T-helper 1 cell treated with Interleukin-12 subunit alpha and Interleukin-12 subunit beta and Interleukin-4 antibody, amounts not matched to agents 30 μg/mL and 1 μg/mL, for 36 hours (primary cell): ENCODE results near the gene CFAP73.

Experiments used
- H3K27ac Mint-ChIP-seq: one replicate; pipeline ENCODE4 v1.8.0; 2021; ENCODE audit warnings: mild to moderate bottlenecking, mixed read lengths
- H3K27me3 Mint-ChIP-seq: one replicate; pipeline ENCODE4 v1.8.0; 2021; ENCODE audit warnings: low read depth, mixed read lengths
- H3K36me3 Mint-ChIP-seq: one replicate; pipeline ENCODE4 v1.8.0; 2021; ENCODE audit warnings: low read depth, mixed read lengths
- H3K4me1 Mint-ChIP-seq: one replicate; pipeline ENCODE4 v1.8.0; 2021; ENCODE audit warnings: low read depth, mixed read lengths
- H3K4me3 Mint-ChIP-seq: one replicate; pipeline ENCODE4 v1.8.0; 2021; ENCODE audit warnings: mild to moderate bottlenecking, moderate library complexity, mixed read lengths
- H3K9me3 Mint-ChIP-seq: one replicate; pipeline ENCODE4 v1.8.0; 2021; ENCODE audit warnings: mixed read lengths

CFAP73 gene

GRCh38 chr12:113161415-113162016, 12.0 kb downstream of the CFAP73 start:
- H3K4me3 Mint-ChIP-seq, result no peak overlapping the region
- peaks cover 2% of the 10 kb centered on the region for H3K4me1 Mint-ChIP-seq
- H3K36me3 Mint-ChIP-seq, result peaks cover 26% of the 10 kb centered on the region
- H3K27ac Mint-ChIP-seq, result no peak overlapping the region
- H3K27me3 Mint-ChIP-seq, result no peaks in the 10 kb centered on the region
- no peaks in the 10 kb centered on the region for H3K9me3 Mint-ChIP-seq

GRCh38 chr12:113162102-113163029, 12.8 kb downstream of the CFAP73 start:
- Mint-ChIP-seq H3K27ac (no peak overlapping the region), H3K4me3 (no peak overlapping the region), H3K27me3 (no peaks in the 10 kb centered on the region), H3K36me3 (peaks cover 22% of the 10 kb centered on the region), H3K4me1 (peaks cover 2% of the 10 kb centered on the region), H3K9me3 (no peaks in the 10 kb centered on the region)

GRCh38 chr12:113163030-113163360, 13.5 kb downstream of the CFAP73 start:
- H3K4me1 Mint-ChIP-seq, result peaks cover 2% of the 10 kb centered on the region
- no peak overlapping the region for H3K27ac Mint-ChIP-seq
- peaks cover 22% of the 10 kb centered on the region for H3K36me3 Mint-ChIP-seq
- no peaks in the 10 kb centered on the region for H3K9me3 Mint-ChIP-seq
- H3K27me3 Mint-ChIP-seq, result no peaks in the 10 kb centered on the region
- no peak overlapping the region for H3K4me3 Mint-ChIP-seq

- H3K36me3 Mint-ChIP-seq, result peaks cover 25% of the 10 kb centered on the region
- H3K9me3 Mint-ChIP-seq, result no peaks in the 10 kb centered on the region
- H3K4me1 Mint-ChIP-seq, result peaks cover 2% of the 10 kb centered on the region
- H3K27me3 Mint-ChIP-seq, result no peaks in the 10 kb centered on the region
- no peak overlapping the region for H3K27ac Mint-ChIP-seq
- no peak overlapping the region for H3K4me3 Mint-ChIP-seq
These were observed 14.5 kb downstream of the CFAP73 start for GRCh38 chr12:113164014-113164413.

- Mint-ChIP-seq H3K36me3 (peaks cover 26% of the 10 kb centered on the region), H3K9me3 (no peaks in the 10 kb centered on the region), H3K4me1 (no peaks in the 10 kb centered on the region), H3K27ac (no peak overlapping the region), H3K4me3 (no peak overlapping the region), H3K27me3 (no peaks in the 10 kb centered on the region)
These were observed 16.3 kb downstream of the CFAP73 start for GRCh38 chr12:113165521-113166450.

GRCh38 chr12:113167868-113168267, 18.3 kb downstream of the CFAP73 start:
- Mint-ChIP-seq H3K9me3 (no peaks in the 10 kb centered on the region), H3K27ac (no peak overlapping the region), H3K27me3 (no peaks in the 10 kb centered on the region), H3K36me3 (peaks cover 32% of the 10 kb centered on the region), H3K4me1 (no peaks in the 10 kb centered on the region), H3K4me3 (no peak overlapping the region)

GRCh38 chr12:113169697-113170096, 20.2 kb downstream of the CFAP73 start:
- Mint-ChIP-seq H3K9me3 (no peaks in the 10 kb centered on the region), H3K4me1 (peaks cover 2% of the 10 kb centered on the region), H3K4me3 (no peak overlapping the region), H3K27ac (no peak overlapping the region), H3K36me3 (peaks cover 34% of the 10 kb centered on the region), H3K27me3 (no peaks in the 10 kb centered on the region)

GRCh38 chr12:113170457-113170856, 20.9 kb downstream of the CFAP73 start:
- Mint-ChIP-seq H3K4me3 (no peak overlapping the region), H3K27ac (no peak overlapping the region), H3K9me3 (no peaks in the 10 kb centered on the region), H3K36me3 (peaks cover 35% of the 10 kb centered on the region), H3K4me1 (peaks cover 2% of the 10 kb centered on the region), H3K27me3 (no peaks in the 10 kb centered on the region)

- Mint-ChIP-seq H3K27ac (no peak overlapping the region), H3K36me3 (peaks cover 32% of the 10 kb centered on the region), H3K9me3 (no peaks in the 10 kb centered on the region), H3K27me3 (no peaks in the 10 kb centered on the region), H3K4me3 (no peak overlapping the region), H3K4me1 (peaks cover 2% of the 10 kb centered on the region)
These were observed 21.4 kb downstream of the CFAP73 start for GRCh38 chr12:113170926-113171325.

- Mint-ChIP-seq H3K9me3 (no peaks in the 10 kb centered on the region), H3K4me3 (no peak overlapping the region), H3K36me3 (peaks cover 30% of the 10 kb centered on the region)
These were observed 22.0 kb downstream of the CFAP73 start for GRCh38 chr12:113171543-113171942.

GRCh38 chr12:113172185-113172584, 22.7 kb downstream of the CFAP73 start:
- no peak overlapping the region for H3K27ac Mint-ChIP-seq
- no peak overlapping the region for H3K4me3 Mint-ChIP-seq
- H3K4me1 Mint-ChIP-seq, result peaks cover 2% of the 10 kb centered on the region
- peaks cover 34% of the 10 kb centered on the region for H3K36me3 Mint-ChIP-seq
- H3K27me3 Mint-ChIP-seq, result no peaks in the 10 kb centered on the region
- no peaks in the 10 kb centered on the region for H3K9me3 Mint-ChIP-seq

More at GRCh38 chr12:113171543-113171942, 22.0 kb downstream of the CFAP73 start:
- Mint-ChIP-seq H3K27ac (no peak overlapping the region), H3K27me3 (no peaks in the 10 kb centered on the region), H3K4me1 (peaks cover 2% of the 10 kb centered on the region)

GRCh38 chr12:113173081-113173698, 23.7 kb downstream of the CFAP73 start:
- H3K36me3 Mint-ChIP-seq, result peaks cover 44% of the 10 kb centered on the region
- H3K4me1 Mint-ChIP-seq, result peaks cover 2% of the 10 kb centered on the region
- H3K4me3 Mint-ChIP-seq, result no peak overlapping the region

GRCh38 chr12:113174461-113175384, 25.2 kb downstream of the CFAP73 start:
- no peaks in the 10 kb centered on the region for H3K27me3 Mint-ChIP-seq
- H3K9me3 Mint-ChIP-seq, result no peaks in the 10 kb centered on the region
- peaks cover 54% of the 10 kb centered on the region for H3K36me3 Mint-ChIP-seq
- peak overlapping the region; percentile 67 for H3K27ac Mint-ChIP-seq
- H3K4me1 Mint-ChIP-seq, result peaks cover 2% of the 10 kb centered on the region
- H3K4me3 Mint-ChIP-seq, result no peak overlapping the region

More at GRCh38 chr12:113173081-113173698, 23.7 kb downstream of the CFAP73 start:
- H3K27ac Mint-ChIP-seq, result no peak overlapping the region
- H3K9me3 Mint-ChIP-seq, result no peaks in the 10 kb centered on the region
- H3K27me3 Mint-ChIP-seq, result no peaks in the 10 kb centered on the region
